HG03469 (cell line): ENCODE measurements around the gene SBK1.
"Not testable (repeated sequence)": the region's sequence is repeated elsewhere in the genome, so short reads cannot be mapped to it uniquely, and the experiment has no call there.

Source experiments
- ATAC-seq: cut with Tn5 transposase; IDR thresholded peaks from one replicate; pipeline ENCODE4 v1.9.1; 2021; ENCODE audit warnings: mild to moderate bottlenecking, moderate library complexity, moderate number of reproducible peaks; ENCODE audit not compliant: unreplicated experiment

Gene SBK1

GRCh38 chr16:28291651-28292626 is at the start of gene SBK1:
Gene SBK1, plus strand, starts transcription at chr16:28292525. Its CDS starts 24,867 bp downstream, at chr16:28317392.
- peak; percentile 77 for ATAC-seq

GRCh38 chr16:28249483-28249882 is 42.8 kb upstream of the SBK1 start:
- ATAC-seq: not testable (repeated sequence)

- ATAC-seq: no peak
These were observed 41.3 kb upstream of the SBK1 start for GRCh38 chr16:28250999-28251398.

- ATAC-seq: no peak
These were observed 38.2 kb upstream of the SBK1 start for GRCh38 chr16:28254158-28254557.

GRCh38 chr16:28255838-28256237 is 36.5 kb upstream of the SBK1 start:
- ATAC-seq: no peak

GRCh38 chr16:28257256-28257655 is 35.1 kb upstream of the SBK1 start:
- ATAC-seq: no peak

- no peak for ATAC-seq
These were observed 33.8 kb upstream of the SBK1 start for GRCh38 chr16:28258567-28258966.

- no peak for ATAC-seq
These were observed 33.1 kb upstream of the SBK1 start for GRCh38 chr16:28259091-28259780.

- no peak for ATAC-seq
These were observed 32.6 kb upstream of the SBK1 start for GRCh38 chr16:28259781-28260150.

- ATAC-seq: no peak
These were observed 32.1 kb upstream of the SBK1 start for GRCh38 chr16:28260193-28260592.

- ATAC-seq: no peak
These were observed 30.4 kb upstream of the SBK1 start for GRCh38 chr16:28261942-28262341.

GRCh38 chr16:28263305-28263704 is 29.0 kb upstream of the SBK1 start:
- ATAC-seq: no peak

GRCh38 chr16:28264656-28265055 is 27.7 kb upstream of the SBK1 start:
- no peak for ATAC-seq

- no peak for ATAC-seq
These were observed 26.5 kb upstream of the SBK1 start for GRCh38 chr16:28265822-28266221.

- ATAC-seq: no peak
These were observed 25.0 kb upstream of the SBK1 start for GRCh38 chr16:28267356-28267755.

- no peak for ATAC-seq
These were observed 18.8 kb upstream of the SBK1 start for GRCh38 chr16:28273511-28273910.

- no peak for ATAC-seq
These were observed 17.6 kb upstream of the SBK1 start for GRCh38 chr16:28274676-28275075.

- no peak for ATAC-seq
These were observed 16.0 kb upstream of the SBK1 start for GRCh38 chr16:28276301-28276700.

GRCh38 chr16:28277537-28278388 is 14.6 kb upstream of the SBK1 start:
- no peak for ATAC-seq

GRCh38 chr16:28279006-28279405 is 13.3 kb upstream of the SBK1 start:
- ATAC-seq: no peak
